ENCODE data around the gene MRPS26.

The MRPS26 gene

GRCh38 chr20:3092611-3093379 lies 46.9 kb downstream of the MRPS26 start:
- TF ChIP-seq CTCF (IDR thresholded peaks at IDR 0.05; ENCODE audit: low read depth, low read length, missing control alignments): no peak
- H3K36me3 ChIP-seq (replicated peaks): no peaks in the 10 kb centered on the region
- peaks cover 2% of the 10 kb centered on the region for H3K27me3 ChIP-seq (replicated peaks)
- in situ Hi-C loops (cut with HindIII; ENCODE audit: low pct_ligation_motif_present, low sequenced_read_pairs): no loop called here
- no peak overlapping the region for H3K27ac ChIP-seq
- DNase-seq: no peak
- H3K4me3 ChIP-seq (ENCODE audit: low read depth, low read length): peak overlapping the region; percentile 44

GRCh38 chr20:3093861-3094361 lies 48.1 kb downstream of the MRPS26 start:
- H3K27me3 ChIP-seq (replicated peaks): peaks cover 2% of the 10 kb centered on the region
- no peak overlapping the region for H3K27ac ChIP-seq
- H3K4me3 ChIP-seq (ENCODE audit: low read depth, low read length): no peak overlapping the region
- in situ Hi-C loops (cut with HindIII; ENCODE audit: low pct_ligation_motif_present, low sequenced_read_pairs): no loop called here
- no peak for TF ChIP-seq CTCF (IDR thresholded peaks at IDR 0.05; ENCODE audit: low read depth, low read length, missing control alignments)
- H3K36me3 ChIP-seq (replicated peaks): no peaks in the 10 kb centered on the region
- DNase-seq: no peak

- in situ Hi-C loops (cut with HindIII; ENCODE audit: low pct_ligation_motif_present, low sequenced_read_pairs): no loop called here
- H3K36me3 ChIP-seq (replicated peaks): no peaks in the 10 kb centered on the region
- DNase-seq: no peak
- H3K4me3 ChIP-seq (ENCODE audit: low read depth, low read length): no peak overlapping the region
- no peaks in the 10 kb centered on the region for H3K27me3 ChIP-seq (replicated peaks)
- TF ChIP-seq CTCF (IDR thresholded peaks at IDR 0.05; ENCODE audit: low read depth, low read length, missing control alignments): no peak
- H3K27ac ChIP-seq: no peak overlapping the region
These were observed 49.2 kb downstream of the MRPS26 start for GRCh38 chr20:3094848-3095629.

Measured in brain microvascular endothelial cell (primary cell).